WI38 (cell line): ENCODE data around the gene SLC17A1.

Experiments
- H3K4me3 ChIP-seq: 2 replicates; pipeline ENCODE4 v1.5.1; 2011; ENCODE audit warnings: low read depth, mild to moderate bottlenecking, control low read depth, low read length
- CTCF ChIP-seq: IDR thresholded peaks from 2 replicates; pipeline ENCODE4 v1.5.1; 2012; ENCODE audit warnings: low read depth, mild to moderate bottlenecking, control low read depth, low read length

The SLC17A1 gene

DNA sequence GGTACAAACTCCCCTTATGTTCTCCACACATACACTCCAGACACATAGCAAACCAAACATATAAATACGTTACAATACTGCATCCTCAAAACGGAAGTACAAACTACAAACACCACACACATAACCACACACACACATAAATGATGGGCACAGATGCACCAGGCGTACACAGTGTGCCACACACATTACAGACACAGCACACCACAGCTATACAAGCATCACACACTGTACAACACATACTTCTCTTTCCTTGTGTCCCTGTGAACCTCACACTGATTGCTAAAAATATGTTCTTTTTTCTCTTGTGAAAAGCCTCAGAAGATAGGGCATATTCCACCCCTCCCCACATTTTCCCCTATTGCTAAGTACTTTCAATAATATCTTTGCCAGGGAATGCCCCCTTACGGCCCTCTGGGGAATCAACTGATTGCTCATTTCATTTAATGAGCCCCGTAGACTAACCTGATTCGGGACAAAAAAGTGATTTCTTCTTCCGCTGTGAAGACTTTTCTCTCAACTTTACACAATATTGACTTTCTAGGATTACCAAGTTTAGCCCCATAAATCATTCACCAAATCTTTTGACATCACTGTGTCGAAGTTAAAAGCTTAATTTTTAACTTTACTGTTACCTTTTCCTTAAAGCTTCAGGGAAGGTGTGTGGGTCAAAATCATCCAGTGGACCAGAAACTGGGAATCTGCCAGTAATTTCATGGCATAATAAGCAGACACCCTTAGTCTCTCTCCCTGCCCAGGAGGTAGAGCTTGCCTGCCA lies at the start of gene SLC17A1:
Gene SLC17A1 (minus strand): TSS at position 521 of the 775 bp plus-strand sequence. CDS start 1,495 bp downstream, outside the sequence.
- TF ChIP-seq CTCF = no peak
- no peak within 1 kb of the TSS for H3K4me3 ChIP-seq

GRCh38 chr6:25880601-25881000 lies 48.7 kb upstream of the SLC17A1 start:
- no peak for TF ChIP-seq CTCF
- H3K4me3 ChIP-seq = no peak overlapping the region

- no peak overlapping the region for H3K4me3 ChIP-seq
- no peak for TF ChIP-seq CTCF
Observed at GRCh38 chr6:25878721-25879322, 47.0 kb upstream of the SLC17A1 start.

GRCh38 chr6:25875926-25876602 lies 44.2 kb upstream of the SLC17A1 start:
- TF ChIP-seq CTCF = no peak
- H3K4me3 ChIP-seq = no peak overlapping the region

DNA sequence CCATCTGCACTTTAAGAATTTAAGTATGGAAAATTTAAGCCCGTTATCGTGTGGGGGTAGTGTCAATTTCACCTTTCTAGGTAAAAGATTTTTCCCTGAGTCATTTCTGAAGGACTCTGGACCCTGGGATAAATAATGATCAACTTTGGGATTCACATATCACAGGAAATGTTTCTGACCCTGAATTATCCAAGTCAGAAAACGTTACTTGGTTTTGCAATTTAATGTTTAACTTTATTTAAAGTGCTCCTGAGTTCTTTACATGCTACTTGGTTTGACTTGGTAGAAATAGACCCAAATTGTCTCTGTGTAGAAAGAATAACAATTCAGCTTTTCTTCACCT lies 43.7 kb upstream of the SLC17A1 start:
- TF ChIP-seq CTCF = no peak
- no peak overlapping the region for H3K4me3 ChIP-seq

DNA sequence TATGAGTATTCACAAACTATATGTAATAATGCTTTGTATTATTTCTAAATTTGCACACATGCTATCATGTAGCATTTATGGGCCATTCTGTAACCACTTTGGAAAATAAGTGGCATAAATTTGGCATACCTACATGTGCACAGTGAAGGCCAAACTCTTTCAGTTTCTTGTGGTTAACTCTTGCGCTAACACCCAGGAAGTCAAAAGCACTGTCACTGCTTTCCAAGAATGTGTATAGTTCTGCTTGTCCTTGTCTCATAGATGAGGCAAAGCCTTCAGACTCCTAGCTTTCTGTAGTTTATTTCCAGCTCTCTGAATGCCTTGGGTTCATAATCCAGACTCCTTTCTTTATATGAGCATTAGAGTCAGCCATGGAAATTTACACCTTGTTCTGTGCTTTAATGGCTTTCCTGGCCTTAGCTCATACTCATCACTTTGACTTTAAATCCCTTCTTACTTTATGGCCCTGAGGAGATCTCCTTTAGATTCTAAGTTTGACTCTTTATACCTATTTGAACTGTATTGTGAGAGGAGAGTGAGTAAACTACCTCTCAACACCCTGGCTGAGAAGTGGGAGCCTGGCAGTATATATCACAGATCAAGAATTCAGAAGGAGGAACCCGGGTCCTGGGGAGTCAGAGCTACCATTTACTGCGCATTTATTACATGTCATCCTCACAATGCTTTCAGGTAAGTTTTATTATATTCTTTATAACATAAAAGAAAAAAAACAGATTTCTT lies 43.1 kb upstream of the SLC17A1 start:
- TF ChIP-seq CTCF = no peak
- H3K4me3 ChIP-seq = no peak overlapping the region
